ENCODE data around the gene WIPI1. TPM values are rescaled to one million over a fixed set of nuclear protein-coding genes. Genes with fewer than 3 reads are reported as not detected.
A peak's percentile ranks its signal among the peaks of the same experiment; 100 is the strongest.

WIPI1 gene
- total RNA-seq, 2 experiments from 2014 or later: 34.4 to 43.5 TPM

DNA sequence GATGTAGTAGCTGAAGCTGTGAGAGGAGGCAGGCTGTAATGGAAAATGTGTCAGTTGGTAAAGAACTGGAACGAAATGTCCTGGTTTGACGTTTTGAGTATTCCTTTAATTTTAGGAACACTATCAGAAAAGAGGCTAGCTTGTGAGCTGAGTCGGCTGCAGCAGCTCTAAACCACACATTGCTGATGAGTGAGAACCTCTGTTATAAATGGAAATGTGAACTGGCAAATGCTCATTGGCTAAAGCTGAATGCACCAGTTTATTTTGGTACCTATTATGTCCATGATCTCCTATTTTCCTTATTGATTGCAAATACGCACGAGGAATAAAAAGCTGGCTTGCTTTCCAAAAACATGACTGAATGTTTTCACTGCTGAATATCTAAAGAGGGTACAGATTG lies 11.0 kb upstream of the WIPI1 start:
- no peaks in the 10 kb centered on the region for H3K79me2 ChIP-seq (ENCODE audit: insufficient read depth, low read depth, low read length)
- H3K4me1 ChIP-seq (ENCODE audit: insufficient read depth, low read length, poor library complexity, severe bottlenecking): peaks cover 15% of the 10 kb centered on the region
- intact Hi-C loops (cut with micrococcal nuclease; ENCODE audit: unreplicated experiment): loop anchor here (5.0 kb wide), 1 partner anchor 294 kb away; no protein-coding TSS in a partner anchor
- H3K9me3 ChIP-seq (ENCODE audit: low read length): peaks cover 26% of the 10 kb centered on the region
- H3K4me2 ChIP-seq (ENCODE audit: low read length): no peak overlapping the region
- ChIA-PET CTCF (ENCODE audit: unreplicated experiment) (interaction anchor here (0.9 to 2.7 kb wide), 2 partner anchors 30 to 36 kb away, joined by 3 to 9 read pairs; no protein-coding TSS in a partner anchor), POLR2A (interaction anchor here (0.9 to 2.3 kb wide), 4 partner anchors 10 to 22 kb away, joined by 3 to 21 read pairs (median 6); partner anchors contain the start of gene WIPI1)
- no TSS peak for BruUV-seq (replicated peaks)
- H2AFZ ChIP-seq (ENCODE audit: low read length): no peak overlapping the region
- H3K36me3 ChIP-seq (ENCODE audit: insufficient read depth, low read length): peaks cover 3% of the 10 kb centered on the region; the same call in 1 of the 2 replicates
- H3K9me2 ChIP-seq (ENCODE audit: insufficient read depth, low read length): no peaks in the 10 kb centered on the region
- H3K4me3 ChIP-seq (ENCODE audit: low read depth, low read length, poor library complexity, severe bottlenecking): no peak overlapping the region
- DNase-seq (ENCODE audit: low spot score): no peak
- TF ChIP-seq, protein P1, sequence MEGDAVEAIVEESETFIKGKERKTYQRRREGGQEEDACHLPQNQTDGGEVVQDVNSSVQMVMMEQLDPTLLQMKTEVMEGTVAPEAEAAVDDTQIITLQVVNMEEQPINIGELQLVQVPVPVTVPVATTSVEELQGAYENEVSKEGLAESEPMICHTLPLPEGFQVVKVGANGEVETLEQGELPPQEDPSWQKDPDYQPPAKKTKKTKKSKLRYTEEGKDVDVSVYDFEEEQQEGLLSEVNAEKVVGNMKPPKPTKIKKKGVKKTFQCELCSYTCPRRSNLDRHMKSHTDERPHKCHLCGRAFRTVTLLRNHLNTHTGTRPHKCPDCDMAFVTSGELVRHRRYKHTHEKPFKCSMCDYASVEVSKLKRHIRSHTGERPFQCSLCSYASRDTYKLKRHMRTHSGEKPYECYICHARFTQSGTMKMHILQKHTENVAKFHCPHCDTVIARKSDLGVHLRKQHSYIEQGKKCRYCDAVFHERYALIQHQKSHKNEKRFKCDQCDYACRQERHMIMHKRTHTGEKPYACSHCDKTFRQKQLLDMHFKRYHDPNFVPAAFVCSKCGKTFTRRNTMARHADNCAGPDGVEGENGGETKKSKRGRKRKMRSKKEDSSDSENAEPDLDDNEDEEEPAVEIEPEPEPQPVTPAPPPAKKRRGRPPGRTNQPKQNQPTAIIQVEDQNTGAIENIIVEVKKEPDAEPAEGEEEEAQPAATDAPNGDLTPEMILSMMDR (conservative IDR thresholded peaks at IDR 0.05; ENCODE audit: low read length): no peak
- no peak for TF ChIP-seq EZH2phosphoT487 (IDR thresholded peaks at IDR 0.05; ENCODE audit: borderline replicate concordance, low read depth, low read length)
- H4K20me1 ChIP-seq (ENCODE audit: insufficient read depth, low read length): no peaks in the 10 kb centered on the region
- no peak overlapping the region for H3K27ac ChIP-seq (ENCODE audit: low read depth, low read length, poor library complexity, severe bottlenecking)

DNA sequence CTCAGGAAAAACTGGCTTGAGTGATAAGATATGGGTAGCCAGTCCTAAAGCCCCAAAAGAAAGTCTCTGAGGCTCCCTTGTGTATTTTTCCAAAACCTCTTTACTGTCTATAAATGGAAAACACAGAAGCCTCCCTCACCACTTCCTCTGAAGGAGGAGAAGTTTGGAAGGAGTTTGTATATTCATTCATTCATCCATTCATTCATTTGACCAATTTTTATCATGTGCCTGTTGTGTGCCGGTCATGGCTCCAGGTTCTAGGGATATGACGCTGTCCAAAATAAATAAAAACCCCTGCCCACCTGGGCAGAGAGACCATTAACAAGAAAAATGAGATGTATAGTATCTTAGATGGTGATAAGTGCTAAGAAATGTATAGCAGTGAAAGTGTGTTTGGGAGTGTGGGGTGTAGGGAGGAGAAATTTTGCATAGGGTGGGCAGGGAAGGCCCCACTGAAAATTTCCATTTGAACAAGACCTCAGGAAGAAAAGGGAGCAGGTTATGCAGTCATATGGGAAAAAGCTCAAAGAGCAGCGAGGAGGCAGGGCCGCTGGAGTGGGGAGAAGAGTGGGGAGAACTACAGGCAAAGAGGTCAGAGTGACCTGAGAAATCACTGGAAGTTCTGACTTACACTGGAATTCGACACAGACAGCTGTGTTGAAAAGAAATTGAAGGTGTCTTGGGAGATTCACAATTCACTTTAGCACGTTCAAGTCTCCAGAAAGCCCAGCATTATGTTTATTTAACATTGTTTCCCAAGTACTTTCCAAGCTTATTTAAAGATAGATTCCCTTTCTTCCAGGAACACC lies 6.1 kb upstream of the WIPI1 start:
- Histone ChIP-seq H4K20me1 (ENCODE audit: insufficient read depth, low read length) (no peaks in the 10 kb centered on the region), H2AFZ (ENCODE audit: low read length) (peak overlapping the region; percentile 72; the same call in 1 of the 2 replicates), H3K9me3 (ENCODE audit: low read length) (peaks cover 17% of the 10 kb centered on the region), H3K27ac (ENCODE audit: low read depth, low read length, poor library complexity, severe bottlenecking) (no peak overlapping the region), H3K4me2 (ENCODE audit: low read length) (no peak overlapping the region), H3K4me3 (ENCODE audit: low read depth, low read length, poor library complexity, severe bottlenecking) (no peak overlapping the region), H3K79me2 (ENCODE audit: insufficient read depth, low read depth, low read length) (no peaks in the 10 kb centered on the region; the same call in 1 of the 2 replicates), H3K4me1 (ENCODE audit: insufficient read depth, low read length, poor library complexity, severe bottlenecking) (peaks cover 64% of the 10 kb centered on the region), H3K9me2 (ENCODE audit: insufficient read depth, low read length) (no peaks in the 10 kb centered on the region), H3K36me3 (ENCODE audit: insufficient read depth, low read length) (peaks cover 3% of the 10 kb centered on the region; the same call in 1 of the 2 replicates)
- ChIA-PET POLR2A (interaction anchor here (0.5 to 1.6 kb wide), 6 partner anchors 10 to 409 kb away, joined by 3 to 8 read pairs (median 4); no protein-coding TSS in a partner anchor), CTCF (ENCODE audit: unreplicated experiment) (interaction anchor here (1.0 to 1.1 kb wide), 4 partner anchors 26 to 290 kb away, joined by 3 read pairs; no protein-coding TSS in a partner anchor)
- no peak for DNase-seq (ENCODE audit: low spot score)
- intact Hi-C loops (cut with micrococcal nuclease; ENCODE audit: unreplicated experiment): loop anchor here (1.0 kb wide), 5 partner anchors 27 to 259 kb away; no protein-coding TSS in a partner anchor
- no TSS peak for BruUV-seq (replicated peaks)
- TF ChIP-seq EZH2phosphoT487 (IDR thresholded peaks at IDR 0.05; ENCODE audit: borderline replicate concordance, low read depth, low read length): no peak
- TF ChIP-seq, protein P1 (conservative IDR thresholded peaks at IDR 0.05; ENCODE audit: low read length): peak; percentile 58; the same call in 1 of the 2 replicates

Data from OCI-LY7 (cell line).